Mucosa of descending colon (tissue), 3 donors: ENCODE results near the gene SMURF2. TPM values are rescaled to one million over a fixed set of nuclear protein-coding genes. Genes with fewer than 3 reads are reported as not detected.
A peak's percentile ranks its signal among the peaks of the same experiment; 100 is the strongest.

Experiments
- ATAC-seq: fragments of 200-7000 bp; cut with Tn5 transposase; one replicate; pipeline ENCODE4 v1.9.1; 2020; ENCODE audit warnings: mild to moderate bottlenecking, moderate library complexity
- DNase-seq, 3 donors: peaks; one replicate each; pipeline ENCODE4 v3.0.0-alpha.2; 2020
- H3K36me3 ChIP-seq: fragments of 200-600 bp; one replicate; pipeline ENCODE4 v1.8.0; 2021; ENCODE audit warnings: low read depth, mild to moderate bottlenecking
- H3K4me1 ChIP-seq: fragments of 200-600 bp; one replicate; pipeline ENCODE4 v1.8.0; 2021; ENCODE audit warnings: low read depth, mild to moderate bottlenecking
- H3K4me3 ChIP-seq: fragments of 200-600 bp; one replicate; pipeline ENCODE4 v1.8.0; 2021; ENCODE audit warnings: mild to moderate bottlenecking
- H3K9me3 ChIP-seq: fragments of 200-600 bp; one replicate; pipeline ENCODE4 v1.8.0; 2021; ENCODE audit warnings: mild to moderate bottlenecking
- CTCF ChIP-seq: fragments of 200-600 bp; IDR thresholded peaks from one replicate; pipeline ENCODE4 v1.8.0; 2022; ENCODE audit warnings: antibody characterized with exemption, mild to moderate bottlenecking
- intact Hi-C, 2 donors: fragments of 100-400 bp; cut with DNase I in 1 of 2; cut with micrococcal nuclease in 1 of 2; formaldehyde crosslinking; loops; one replicate each; pipeline versions ENCODE4 v1.11.0 to v1.11.1; 2022; cut with DNase I, micrococcal nuclease
- total RNA-seq, 3 donors: library from RNA; stranded (reverse); fragmentation: NEBNext Ultra II Directional in 2 of 3; extraction: Animal tissue kit (Norgen Biotek cat#: 25700) in 2 of 3; gene quantifications; one replicate each; pipeline versions ENCODE4 v1.2.1 to v1.2.4, GENCODE V29; 2021 to 2023
- donor health status: DM: no; HTN: no; CAD: no; lungs with moderate emphysema.
- donor health status: DM: no; HTN: no; CAD: no.
- donor health status: DM: no; HTN: yes; CAD: no.

The SMURF2 gene
- total RNA-seq, 3 donors from 2014 or later = 14.9 to 25.4 (median 15.2) TPM

- TF ChIP-seq CTCF = no peak
- H3K36me3 ChIP-seq = no peaks in the 10 kb centered on the region
- intact Hi-C loops = no loop called here
- ATAC-seq (no peak), DNase-seq (no peak)
- H3K9me3 ChIP-seq = no peaks in the 10 kb centered on the region
- H3K4me3 ChIP-seq = no peak overlapping the region
- H3K4me1 ChIP-seq = peaks cover 9% of the 10 kb centered on the region
These were observed 39.0 kb downstream of the SMURF2 start for GRCh38 chr17:64622931-64623654.

GRCh38 chr17:64621772-64622171 is 40.3 kb downstream of the SMURF2 start:
- Histone ChIP-seq H3K9me3 (no peaks in the 10 kb centered on the region), H3K36me3 (no peaks in the 10 kb centered on the region), H3K4me3 (no peak overlapping the region), H3K4me1 (peaks cover 9% of the 10 kb centered on the region)
- TF ChIP-seq CTCF = no peak
- intact Hi-C loops = no loop called here
- DNase-seq = no peak
- no peak for ATAC-seq

GRCh38 chr17:64618848-64619247 is 43.3 kb downstream of the SMURF2 start:
- DNase-seq = no peak
- intact Hi-C loops = no loop called here
- Histone ChIP-seq H3K36me3 (no peaks in the 10 kb centered on the region), H3K4me3 (no peak overlapping the region), H3K9me3 (no peaks in the 10 kb centered on the region), H3K4me1 (peaks cover 24% of the 10 kb centered on the region)
- ATAC-seq = no peak
- TF ChIP-seq CTCF = no peak

GRCh38 chr17:64617125-64617780 is 44.9 kb downstream of the SMURF2 start:
- Histone ChIP-seq H3K4me1 (peaks cover 22% of the 10 kb centered on the region), H3K9me3 (no peaks in the 10 kb centered on the region), H3K36me3 (no peaks in the 10 kb centered on the region), H3K4me3 (no peak overlapping the region)
- intact Hi-C loops = no loop called here
- DNase-seq (no peak), ATAC-seq (no peak)
- TF ChIP-seq CTCF = no peak

GRCh38 chr17:64615028-64615677 is 47.0 kb downstream of the SMURF2 start:
- ATAC-seq = peak; percentile 20
- Histone ChIP-seq H3K36me3 (no peaks in the 10 kb centered on the region), H3K9me3 (peaks cover 2% of the 10 kb centered on the region), H3K4me1 (peaks cover 19% of the 10 kb centered on the region), H3K4me3 (no peak overlapping the region)
- intact Hi-C loops = no loop called here
- no peak for TF ChIP-seq CTCF
- no peak for DNase-seq
